IPS-NIHi7 (cell line): Measurements from ENCODE around the gene RPL11.
"Not testable (repeated sequence)": the region's sequence is repeated elsewhere in the genome, so short reads cannot be mapped to it uniquely, and the experiment has no call there.

Experiments
- DNase-seq: peaks from one replicate; pipeline ENCODE4 v3.0.0; 2012; ENCODE audit warnings: mixed read lengths; ENCODE audit errors: extremely low spot score

The RPL11 gene

GRCh38 chr1:23691499-23692307 lies at the start of gene RPL11:
Gene RPL11, plus strand, starts transcription at chr1:23691806. Its CDS starts 18 bp downstream, at chr1:23691824.
- peak; percentile 97 for DNase-seq

GRCh38 chr1:23643736-23644554 lies 47.7 kb upstream of the RPL11 start:
- no peak for DNase-seq

GRCh38 chr1:23644555-23644866 lies 47.1 kb upstream of the RPL11 start:
- no peak for DNase-seq

- no peak for DNase-seq
Observed at GRCh38 chr1:23645338-23645737, 46.3 kb upstream of the RPL11 start.

- no peak for DNase-seq
Observed at GRCh38 chr1:23646091-23646490, 45.5 kb upstream of the RPL11 start.

- no peak for DNase-seq
Observed at GRCh38 chr1:23646541-23646940, 45.1 kb upstream of the RPL11 start.

- DNase-seq: no peak
Observed at GRCh38 chr1:23648576-23648975, 43.0 kb upstream of the RPL11 start.

- DNase-seq: not testable (repeated sequence)
Observed at GRCh38 chr1:23649157-23649556, 42.4 kb upstream of the RPL11 start.

GRCh38 chr1:23650344-23650990 lies 41.1 kb upstream of the RPL11 start:
- no peak for DNase-seq

GRCh38 chr1:23651069-23651808 lies 40.4 kb upstream of the RPL11 start:
- no peak for DNase-seq

- peak; percentile 90 for DNase-seq
Observed at GRCh38 chr1:23657659-23658275, 33.8 kb upstream of the RPL11 start.

GRCh38 chr1:23660671-23661070 lies 30.9 kb upstream of the RPL11 start:
- no peak for DNase-seq

GRCh38 chr1:23661887-23662286 lies 29.7 kb upstream of the RPL11 start:
- no peak for DNase-seq

GRCh38 chr1:23664837-23665795 lies 26.5 kb upstream of the RPL11 start:
- DNase-seq: peak; percentile 67

GRCh38 chr1:23667411-23667810 lies 24.2 kb upstream of the RPL11 start:
- no peak for DNase-seq

GRCh38 chr1:23670709-23671108 lies 20.9 kb upstream of the RPL11 start:
- DNase-seq: no peak

- DNase-seq: peak; percentile 88
Observed at GRCh38 chr1:23673086-23673813, 18.4 kb upstream of the RPL11 start.

- no peak for DNase-seq
Observed at GRCh38 chr1:23679815-23680214, 11.8 kb upstream of the RPL11 start.

- no peak for DNase-seq
Observed at GRCh38 chr1:23682946-23683345, 8.7 kb upstream of the RPL11 start.

GRCh38 chr1:23684415-23684814 lies 7.2 kb upstream of the RPL11 start:
- DNase-seq: no peak
